ENCODE results near the gene FBXO38.

The FBXO38 gene

GRCh38 chr5:148383564-148384379, at the start of gene FBXO38:
Gene FBXO38, plus strand, starts transcription at chr5:148383958. Its CDS starts 10,819 bp downstream, at chr5:148394777.
- peak; percentile 73 for DNase-seq

GRCh38 chr5:148335259-148335658, 48.5 kb upstream of the FBXO38 start, which contains the start of gene SPINK9:
Gene SPINK9, plus strand, starts transcription at chr5:148335559. Its CDS starts 55 bp downstream, at chr5:148335614.
- no peak for DNase-seq

- no peak for DNase-seq
These were observed 46.9 kb upstream of the FBXO38 start for GRCh38 chr5:148336704-148337435.

- no peak for DNase-seq
These were observed 41.2 kb upstream of the FBXO38 start for GRCh38 chr5:148342371-148343045.

GRCh38 chr5:148343046-148343407, 40.7 kb upstream of the FBXO38 start:
- DNase-seq, result no peak

GRCh38 chr5:148343603-148344487, 39.9 kb upstream of the FBXO38 start:
- no peak for DNase-seq

GRCh38 chr5:148347706-148348105, 36.1 kb upstream of the FBXO38 start:
- DNase-seq, result no peak

GRCh38 chr5:148352696-148353095, 31.1 kb upstream of the FBXO38 start:
- DNase-seq, result no peak

- DNase-seq, result no peak
These were observed 30.1 kb upstream of the FBXO38 start for GRCh38 chr5:148353634-148354033.

- DNase-seq, result no peak
These were observed 19.4 kb upstream of the FBXO38 start for GRCh38 chr5:148364343-148364742.

- no peak for DNase-seq
These were observed 15.5 kb upstream of the FBXO38 start for GRCh38 chr5:148368299-148368698.

- no peak for DNase-seq
These were observed 11.5 kb upstream of the FBXO38 start for GRCh38 chr5:148372166-148372725.

GRCh38 chr5:148372893-148373292, 10.9 kb upstream of the FBXO38 start:
- DNase-seq, result no peak

- DNase-seq, result no peak
These were observed 8.9 kb upstream of the FBXO38 start for GRCh38 chr5:148374690-148375360.

- DNase-seq, result no peak
These were observed 7.6 kb upstream of the FBXO38 start for GRCh38 chr5:148376198-148376597.

- DNase-seq, result no peak
These were observed 5.1 kb upstream of the FBXO38 start for GRCh38 chr5:148378670-148379069.

- no peak for DNase-seq
These were observed 4.4 kb upstream of the FBXO38 start for GRCh38 chr5:148379340-148379739.

GRCh38 chr5:148381906-148382305, 1.9 kb upstream of the FBXO38 start:
- no peak for DNase-seq

- no peak for DNase-seq
These were observed 797 bp upstream of the FBXO38 start for GRCh38 chr5:148382961-148383360.

- no peak for DNase-seq
These were observed 601 bp downstream of the FBXO38 start for GRCh38 chr5:148384380-148384737.

GRCh38 chr5:148385094-148385493, 1.3 kb downstream of the FBXO38 start:
- DNase-seq, result no peak

- no peak for DNase-seq
These were observed 2.3 kb downstream of the FBXO38 start for GRCh38 chr5:148386041-148386440.
